ENCODE measurements around the gene CCL14. TPM values are rescaled to one million over a fixed set of nuclear protein-coding genes. Genes with fewer than 3 reads are reported as not detected.

CCL14 gene
- total and polyA plus RNA-seq, 9 of the 15 experiments (the other 6 are each of a cell fraction or from before 2014, with no cell fraction given), result not detected

GRCh38 chr17:35998756-35999155 is 12.2 kb upstream of the CCL14 start:
- FAIRE-seq, result no peak
- in situ Hi-C loops (cut with MboI), result no loop called here

More at GRCh38 chr17:35998756-35999155, 12.2 kb upstream of the CCL14 start:
- no TSS peak for BruUV-seq (replicated peaks)
- Histone ChIP-seq H3K4me3 (no peak overlapping the region), H3K27ac (ENCODE audit: extremely low read depth, low read depth, low read length) (no peak overlapping the region), H3K4me2 (ENCODE audit: insufficient read depth, low read length) (no peak overlapping the region), H2AFZ (ENCODE audit: low read depth, low read length) (no peak overlapping the region), H3K79me2 (ENCODE audit: control insufficient read depth, insufficient read depth, low read length) (no peaks in the 10 kb centered on the region), H3K9me3 (replicated peaks; ENCODE audit: control insufficient read depth, insufficient read depth, low read depth, low read length) (no peaks in the 10 kb centered on the region), H3K36me3 (ENCODE audit: control insufficient read depth, insufficient read depth, low read length) (no peaks in the 10 kb centered on the region), H3K9ac (ENCODE audit: insufficient read depth in 1 of 2, low read depth in 2 of 2, low read length in 2 of 2) (no peak overlapping the region), H3K9me1 (ENCODE audit: control insufficient read depth, insufficient read depth, low read length) (no peaks in the 10 kb centered on the region), H3K27me3 (ENCODE audit: control insufficient read depth in 2 of 2, insufficient read depth in 2 of 2, low read length in 2 of 2) (peaks cover 6 to 12% of the 10 kb centered on the region in 2 experiments; a peak in 3 of 5 replicates), H4K20me1 (replicated peaks; ENCODE audit: control insufficient read depth, insufficient read depth, low read length) (no peaks in the 10 kb centered on the region), H3K4me1 (replicated peaks in 1 of 2; ENCODE audit: control insufficient read depth in 2 of 2, insufficient read depth in 2 of 2, low read length in 2 of 2) (no peaks in the 10 kb centered on the region)
- WGBS (ENCODE audit: insufficient coverage, low coverage, missing lambda C conversion rate), result 20% methylated on average over 1 of the region's 1 CpG
- DNase-seq (ENCODE audit: extremely low read depth in 1 of 4, low spot score in 3 of 4) (no peak), ATAC-seq (no peak)
- no peak for TF ChIP-seq BMI1 (IDR thresholded peaks at IDR 0.05; ENCODE audit: low read length)
- no peak for TF ChIP-seq TOE1 (IDR thresholded peaks at IDR 0.05; ENCODE audit: borderline replicate concordance)
- no peak for TF ChIP-seq TOE1 (CRISPR knock-in tag; IDR thresholded peaks at IDR 0.05; ENCODE audit: borderline replicate concordance, low read depth)
- no peak for TF ChIP-seq HBP1 (CRISPR knock-in tag; IDR thresholded peaks at IDR 0.05)
- TF ChIP-seq TCF3 (CRISPR knock-in tag; IDR thresholded peaks at IDR 0.05), result no peak
- no peak for TF ChIP-seq ZNF277 (CRISPR knock-in tag; IDR thresholded peaks at IDR 0.05; ENCODE audit: borderline replicate concordance)
- TF ChIP-seq ZNF324 (CRISPR knock-in tag; IDR thresholded peaks at IDR 0.05), result no peak
- TF ChIP-seq ZMIZ1 (IDR thresholded peaks at IDR 0.05; ENCODE audit: low read depth in 2 of 2, low read length in 2 of 2), result no peak
- TF ChIP-seq JUND (IDR thresholded peaks at IDR 0.05; ENCODE audit: borderline replicate concordance, low read depth, low read length), result no peak
- TF ChIP-seq JUND (tag; IDR thresholded peaks at IDR 0.05; ENCODE audit: borderline replicate concordance, low read depth, low read length), result no peak
- TF ChIP-seq ETV6 (IDR thresholded peaks at IDR 0.05; ENCODE audit: borderline replicate concordance in 1 of 2, low read depth in 2 of 2, low read length in 1 of 2), result no peak
- no peak for TF ChIP-seq ETV6 (CRISPR knock-in tag; IDR thresholded peaks at IDR 0.05; ENCODE audit: borderline replicate concordance)
- TF ChIP-seq PTRF (tag; IDR thresholded peaks at IDR 0.05), result no peak
- intact Hi-C loops (cut with micrococcal nuclease), result no loop called here
- ChIA-PET POLR2A (no interaction called here), CTCF (ENCODE audit: low intra/inter-chr PET ratio) (no interaction called here)

Measured in K562 (cell line).